PC-3 (cell line): Measurements from ENCODE around the gene CAP2. TPM values are rescaled to one million over a fixed set of nuclear protein-coding genes. Genes with fewer than 3 reads are reported as not detected.

Source experiments
- ATAC-seq: fragments of 200-7000 bp; cut with Tn5 transposase; 2 replicates; pipeline ENCODE4 v1.9.1; 2020; ENCODE audit warnings: mild to moderate bottlenecking, moderate library complexity
- BruUV-seq: library from RNA; stranded (reverse); fragments of 400-500 nt; replicated peaks from 2 replicates; lab custom pipeline; 2021; lab: Mats Ljungman, UMichigan
- CTCF ChIA-PET: fragments of 300-600 bp; sonication (Branson Sonifier 250); formaldehyde crosslinking; loops from one replicate; lab custom pipeline; 2022; ENCODE audit warnings: antibody characterized with exemption; lab: Charles Lee
- POLR2A ChIA-PET: fragments of 300-600 bp; sonication (Branson Sonifier 250); formaldehyde crosslinking; loops from one replicate; lab custom pipeline; 2022; ENCODE audit warnings: antibody characterized with exemption; ENCODE audit not compliant: unreplicated experiment; lab: Charles Lee
- DNase-seq: peaks from one replicate; pipeline ENCODE4 v3.0.0-alpha.2; 2015
- H2AFZ ChIP-seq: fragments of 300-600 bp; sonication (generic); 2 replicates; pipeline ENCODE4 v1.6.0; 2016; ENCODE audit warnings: antibody characterized with exemption, low read length
- H3F3A ChIP-seq: fragments of 300-600 bp; sonication (generic); one replicate; pipeline ENCODE4 v1.6.0; 2017; ENCODE audit warnings: antibody characterized with exemption, low read length, control low read depth, mild to moderate bottlenecking; ENCODE audit not compliant: unreplicated experiment
- H3K27ac ChIP-seq: fragments of 300-600 bp; sonication (generic); 2 replicates; pipeline ENCODE4 v1.5.1; 2016; ENCODE audit warnings: mild to moderate bottlenecking, low read length
- H3K27me3 ChIP-seq: fragments of 300-600 bp; sonication (generic); 2 replicates; pipeline ENCODE4 v1.6.1; 2016; ENCODE audit warnings: low read length, mixed read lengths
- H3K36me3 ChIP-seq: fragments of 300-600 bp; sonication (generic); 2 replicates; pipeline ENCODE4 v1.6.1; 2016; ENCODE audit warnings: low read depth, mixed run types, low read length, mixed read lengths
- H3K4me1 ChIP-seq: fragments of 300-600 bp; sonication (generic); 2 replicates; pipeline ENCODE4 v1.5.1; 2016; ENCODE audit warnings: low read length; ENCODE audit not compliant: insufficient read depth
- H3K4me2 ChIP-seq: fragments of 300-600 bp; sonication (generic); 2 replicates; pipeline ENCODE4 v1.6.0; 2016; ENCODE audit warnings: low read length
- H3K4me3 ChIP-seq: fragments of 300-600 bp; sonication (generic); 2 replicates; pipeline ENCODE4 v1.5.1; 2016; ENCODE audit warnings: mild to moderate bottlenecking, low read length, mixed read lengths
- H3K79me2 ChIP-seq: fragments of 300-600 bp; sonication (generic); 2 replicates; pipeline ENCODE4 v1.6.1; 2017; ENCODE audit warnings: low read length, mixed read lengths
- H3K9ac ChIP-seq: fragments of 300-600 bp; sonication (generic); 2 replicates; pipeline ENCODE4 v1.6.0; 2016; ENCODE audit warnings: mild to moderate bottlenecking, low read length
- H3K9me2 ChIP-seq: fragments of 300-600 bp; sonication (generic); replicated peaks from 2 replicates; pipeline ENCODE4 v1.6.1; 2016; ENCODE audit warnings: mixed run types, low read length, mixed read lengths
- H3K9me3 ChIP-seq: fragments of 300-600 bp; sonication (generic); 2 replicates; pipeline ENCODE4 v1.6.1; 2016; ENCODE audit warnings: low read length, mixed read lengths
- H4K20me1 ChIP-seq: fragments of 300-600 bp; sonication (generic); 2 replicates; pipeline ENCODE4 v1.6.1; 2016; ENCODE audit warnings: low read length, mixed read lengths
- CTCF ChIP-seq: fragments of 300-600 bp; sonication (generic); conservative IDR thresholded peaks from 2 replicates; pipeline ENCODE4 v1.5.1; 2017; ENCODE audit warnings: antibody characterized with exemption, low read depth, mild to moderate bottlenecking, low read length
- EZH2 ChIP-seq: fragments of 300-600 bp; sonication (generic); IDR thresholded peaks from one replicate; pipeline ENCODE4 v1.6.1; 2017; ENCODE audit warnings: antibody characterized with exemption, mild to moderate bottlenecking, low read length; ENCODE audit not compliant: unreplicated experiment
- EZH2phosphoT487 ChIP-seq: fragments of 300-600 bp; sonication (generic); IDR thresholded peaks from 2 replicates; pipeline ENCODE4 v1.6.1; 2018; ENCODE audit warnings: mild to moderate bottlenecking, antibody characterized with exemption, low read length, borderline replicate concordance
- intact Hi-C: fragments of 100-400 bp; cut with micrococcal nuclease; formaldehyde crosslinking; loops from 2 replicates; pipeline ENCODE4 v1.9.0; 2023
- total RNA-seq: library from RNA; depleted of rRNA; stranded (reverse); fragments of >200 nt; gene quantifications from 2 replicates; pipeline ENCODE4 v1.2.3, GENCODE V29; 2014

Gene CAP2
- total RNA-seq, 1 experiment from 2014 or later: 8.2 TPM

- no peak overlapping the region for H3K9ac ChIP-seq
- no peak for TF ChIP-seq CTCF
- TF ChIP-seq EZH2: no peak
- no peak for TF ChIP-seq EZH2phosphoT487
- H3K27ac ChIP-seq: no peak overlapping the region
- BruUV-seq: no TSS peak
- H4K20me1 ChIP-seq: no peaks in the 10 kb centered on the region
- no peak overlapping the region for H2AFZ ChIP-seq
- no peaks in the 10 kb centered on the region for H3K9me2 ChIP-seq
- intact Hi-C loops: no loop called here
- H3K9me3 ChIP-seq: no peaks in the 10 kb centered on the region
- DNase-seq: no peak
- POLR2A ChIA-PET: no interaction called here
- H3K4me1 ChIP-seq: no peaks in the 10 kb centered on the region
- CTCF ChIA-PET: no interaction called here
- H3F3A ChIP-seq: no peaks in the 10 kb centered on the region
- H3K27me3 ChIP-seq: no peaks in the 10 kb centered on the region
- peaks cover 3% of the 10 kb centered on the region; the same call in 1 of the 2 replicates for H3K36me3 ChIP-seq
- no peak for ATAC-seq
- no peak overlapping the region for H3K4me3 ChIP-seq
- no peak overlapping the region for H3K4me2 ChIP-seq
- H3K79me2 ChIP-seq: no peaks in the 10 kb centered on the region
Measured at GRCh38 chr6:17455919-17456318, 62.5 kb downstream of the CAP2 start.

GRCh38 chr6:17456711-17457110 lies 63.3 kb downstream of the CAP2 start:
- H3K27ac ChIP-seq: no peak overlapping the region
- no peaks in the 10 kb centered on the region for H3K27me3 ChIP-seq
- DNase-seq: no peak
- intact Hi-C loops: no loop called here
- ATAC-seq: no peak
- no peak overlapping the region for H2AFZ ChIP-seq
- H3K4me1 ChIP-seq: no peaks in the 10 kb centered on the region
- no TSS peak for BruUV-seq
- no peaks in the 10 kb centered on the region for H3K79me2 ChIP-seq
- TF ChIP-seq EZH2 (no peak), EZH2phosphoT487 (no peak), CTCF (no peak)
- H3K9me2 ChIP-seq: no peaks in the 10 kb centered on the region
- no peak overlapping the region for H3K4me2 ChIP-seq
- no peak overlapping the region for H3K4me3 ChIP-seq
- no peaks in the 10 kb centered on the region for H3K9me3 ChIP-seq
- no peak overlapping the region for H3K9ac ChIP-seq
- H3K36me3 ChIP-seq: peaks cover 3% of the 10 kb centered on the region; the same call in 1 of the 2 replicates
- POLR2A ChIA-PET: no interaction called here
- CTCF ChIA-PET: no interaction called here
- H4K20me1 ChIP-seq: no peaks in the 10 kb centered on the region
- H3F3A ChIP-seq: no peaks in the 10 kb centered on the region

GRCh38 chr6:17457405-17457804 lies 64.0 kb downstream of the CAP2 start:
- H3K4me1 ChIP-seq: no peaks in the 10 kb centered on the region
- H3K4me2 ChIP-seq: no peak overlapping the region
- intact Hi-C loops: no loop called here
- no peak overlapping the region for H3K9ac ChIP-seq
- no peak overlapping the region for H3K4me3 ChIP-seq
- ChIA-PET CTCF (no interaction called here), POLR2A (no interaction called here)
- ATAC-seq: no peak
- H3K36me3 ChIP-seq: peaks cover 3% of the 10 kb centered on the region; the same call in 1 of the 2 replicates
- BruUV-seq: no TSS peak
- H3K79me2 ChIP-seq: no peaks in the 10 kb centered on the region
- H3K27ac ChIP-seq: no peak overlapping the region
- no peak for TF ChIP-seq EZH2phosphoT487
- no peak for TF ChIP-seq CTCF
- no peak for TF ChIP-seq EZH2
- no peaks in the 10 kb centered on the region for H3K9me2 ChIP-seq
- no peak overlapping the region for H2AFZ ChIP-seq
- H3K9me3 ChIP-seq: no peaks in the 10 kb centered on the region
- no peaks in the 10 kb centered on the region for H4K20me1 ChIP-seq
- DNase-seq: no peak
- H3K27me3 ChIP-seq: no peaks in the 10 kb centered on the region
- H3F3A ChIP-seq: no peaks in the 10 kb centered on the region
